ENCODE results near the gene IPO5. TPM values are rescaled to one million over a fixed set of nuclear protein-coding genes. Genes with fewer than 3 reads are reported as not detected.

IPO5 gene
- 211 and 259 TPM in 2 replicates for total RNA-seq

DNA sequence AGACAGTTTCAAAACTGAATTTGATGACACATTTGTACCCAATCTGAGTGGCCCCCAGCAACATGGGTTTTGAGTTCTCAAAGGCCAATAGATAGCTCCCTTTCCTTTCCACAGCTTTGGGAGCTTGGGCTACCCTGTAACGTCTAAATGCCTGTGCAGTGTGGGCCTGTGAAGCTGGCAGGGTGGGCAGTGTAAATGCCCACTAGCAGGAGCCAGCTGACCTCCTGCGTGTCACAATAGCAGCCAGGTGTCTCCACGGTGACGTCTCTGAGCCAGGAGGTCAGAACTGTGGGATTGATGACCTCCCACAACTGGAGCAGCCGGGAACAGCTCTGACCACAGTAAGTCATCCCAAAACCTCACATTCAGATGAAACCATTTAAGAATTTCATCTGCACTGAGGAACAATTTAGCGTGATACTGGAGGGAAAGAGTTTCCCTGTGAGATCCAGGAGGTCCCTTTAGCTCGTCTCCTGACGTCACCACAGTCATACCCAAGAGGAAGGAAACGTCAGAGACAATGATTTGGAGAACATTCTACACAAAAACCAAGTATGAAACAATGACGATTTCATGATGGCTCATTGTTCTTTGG is at the start of gene IPO5:
Gene IPO5, plus strand, starts transcription at position 300 of the 595 bp plus-strand sequence. CDS start 23,022 bp downstream, outside the sequence.

Small RNAs within 50 kb of the gene (small RNA-seq; reads per million reads assigned to genes)
- gene FTLP8, result not detected

Other genes starting within 250 kb of the IPO5 start
- 48.5 and 78.7 TPM in 2 replicates for gene FARP1, start 189.4 kb downstream of the IPO5 start, total RNA-seq
- gene RNF113B, start 223.6 kb downstream of the IPO5 start, total RNA-seq, result not detected in 2 replicates

Measured in hair follicle dermal papilla cell (primary cell).